ENCODE measurements around the gene SPOCK2. TPM values are rescaled to one million over a fixed set of nuclear protein-coding genes. Genes with fewer than 3 reads are reported as not detected.

Gene SPOCK2
- total RNA-seq, 1 experiment from 2014 or later = 0.47 TPM

DNA sequence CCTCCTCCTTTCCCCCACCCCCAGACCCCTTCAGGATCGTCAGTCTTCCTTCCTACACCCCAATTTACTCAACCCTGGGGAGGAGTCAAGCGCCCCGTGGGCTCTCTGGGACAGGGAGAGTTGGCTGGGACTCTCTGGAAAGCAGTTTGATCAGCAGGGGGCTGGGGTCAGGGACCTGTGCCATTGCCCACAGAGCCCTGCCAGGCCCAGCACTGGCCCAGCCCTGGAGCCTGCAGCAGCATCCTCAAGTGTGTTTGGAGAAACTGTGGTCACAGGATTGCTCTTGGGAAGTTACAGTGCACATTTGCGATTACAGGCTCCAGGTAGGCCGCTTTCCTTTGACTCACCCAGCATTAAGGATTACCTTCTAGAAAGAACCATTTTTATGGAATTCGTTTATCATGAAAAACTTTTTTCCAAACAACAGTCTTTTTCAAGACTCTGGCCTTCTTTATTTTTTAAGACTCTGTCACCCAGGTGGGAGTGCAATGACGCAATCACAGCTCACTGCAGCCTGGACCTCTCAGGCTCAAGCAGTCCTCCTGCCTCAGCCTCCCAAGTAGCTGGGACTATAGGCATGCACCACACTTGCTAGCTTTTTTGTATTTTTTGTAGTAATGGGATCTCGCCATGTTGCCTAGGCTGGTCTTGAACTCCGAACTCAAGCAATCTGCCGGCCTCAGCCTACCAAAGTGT is 73.4 kb downstream of the SPOCK2 start:
- DNase-seq (ENCODE audit: extremely low read depth, low read depth) = no peak

DNA sequence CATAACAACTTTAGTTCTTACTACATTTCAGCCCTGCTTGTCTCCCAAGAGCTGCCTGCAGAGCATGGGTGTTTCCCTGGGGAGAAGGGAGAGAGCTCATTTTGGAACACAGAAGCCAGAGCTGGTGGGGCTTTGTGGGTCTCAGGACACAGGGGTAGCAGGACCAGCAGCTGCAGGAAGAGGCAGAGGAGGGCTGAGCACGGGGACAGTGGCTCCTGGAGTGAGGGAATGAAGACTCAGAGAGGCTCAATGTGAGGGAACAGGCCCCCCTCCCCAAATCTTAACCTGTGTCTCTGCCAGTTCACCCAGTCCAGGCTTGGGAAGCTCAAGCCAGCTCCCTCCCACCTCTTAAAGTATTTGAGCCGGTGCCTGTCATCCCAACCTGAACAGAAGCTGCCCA is 74.2 kb downstream of the SPOCK2 start:
- no peak for DNase-seq (ENCODE audit: extremely low read depth, low read depth)

DNA sequence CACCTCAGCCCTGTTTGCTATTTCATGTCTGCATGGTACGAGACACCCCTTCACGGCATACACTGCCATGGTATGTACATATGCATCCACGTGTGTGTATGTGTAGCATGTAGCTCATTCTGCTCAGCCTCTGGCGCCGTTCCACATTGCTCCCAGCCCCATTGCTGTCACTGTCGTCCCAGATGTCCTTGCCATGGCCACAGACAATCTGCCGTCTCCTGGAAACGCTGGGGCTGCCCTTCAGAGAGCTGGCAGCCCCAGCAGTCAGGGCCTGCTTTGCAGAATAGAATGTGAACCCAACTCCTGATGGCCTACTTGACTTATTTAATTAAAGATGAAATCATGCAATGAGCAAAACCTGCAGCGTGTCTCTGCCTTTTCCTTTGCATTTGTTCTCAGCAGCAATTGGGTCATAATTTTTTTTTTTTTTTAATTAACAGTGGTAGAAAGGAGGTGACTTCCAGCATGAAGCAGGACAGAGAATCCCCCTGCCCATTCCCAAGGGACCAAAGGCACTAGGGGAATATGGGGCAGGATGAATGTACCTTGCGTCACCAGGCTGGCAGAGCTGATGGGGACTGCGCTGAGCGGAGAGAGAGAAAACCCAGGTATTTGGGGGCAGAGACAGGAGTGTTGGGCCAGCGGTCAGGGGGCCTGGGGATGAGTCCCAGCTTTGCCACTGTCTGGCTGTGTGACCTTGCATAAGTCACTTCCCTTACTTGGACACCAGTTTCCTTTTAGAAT is 75.0 kb downstream of the SPOCK2 start:
- no peak for DNase-seq (ENCODE audit: extremely low read depth, low read depth)

DNA sequence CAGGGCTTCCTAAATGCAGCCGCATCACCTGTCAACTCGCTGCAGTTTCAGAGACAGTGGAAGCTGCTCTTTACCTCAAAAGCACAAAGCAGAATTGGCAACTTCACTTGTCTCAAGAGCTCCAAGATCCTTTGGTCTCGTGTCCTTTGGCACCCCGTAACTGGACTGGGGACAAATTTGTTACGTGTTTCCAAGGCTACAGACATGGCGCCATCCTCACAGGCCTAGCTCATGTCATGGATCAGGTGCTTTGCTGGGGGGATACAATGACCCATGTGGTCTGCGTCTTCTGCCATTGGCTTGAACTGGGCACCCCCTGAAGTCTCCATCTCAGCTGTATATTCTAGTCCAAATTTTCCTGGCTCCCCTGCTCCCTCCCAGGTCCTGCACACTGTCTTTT is 75.6 kb downstream of the SPOCK2 start:
- no peak for DNase-seq (ENCODE audit: extremely low read depth, low read depth)

DNA sequence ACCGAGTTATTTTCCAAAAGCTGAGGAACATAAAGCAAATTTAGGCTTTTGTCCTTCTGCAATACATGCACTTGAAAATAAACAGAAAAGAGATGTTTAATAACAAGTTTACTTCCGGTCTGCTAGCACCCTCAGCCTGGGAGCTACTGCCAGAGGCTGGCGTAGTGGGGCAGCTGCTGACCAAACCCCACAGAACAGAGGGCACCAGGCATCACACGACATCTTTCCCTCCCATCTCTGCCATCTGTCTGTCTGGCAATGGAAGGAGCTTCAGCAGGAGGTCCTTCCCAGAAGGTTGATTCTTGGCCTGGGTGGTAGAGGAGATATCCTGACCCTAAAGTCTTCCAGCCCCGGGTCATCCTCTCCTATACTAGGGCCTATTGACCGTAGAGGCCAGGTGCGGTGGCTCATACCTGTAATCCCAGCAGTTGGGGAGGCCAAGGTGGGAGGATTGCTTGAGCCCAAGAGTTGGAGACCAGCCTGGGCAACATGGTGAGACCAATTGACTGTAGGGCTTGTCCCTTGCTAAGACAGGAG is 76.3 kb downstream of the SPOCK2 start:
- DNase-seq (ENCODE audit: extremely low read depth, low read depth) = no peak

DNA sequence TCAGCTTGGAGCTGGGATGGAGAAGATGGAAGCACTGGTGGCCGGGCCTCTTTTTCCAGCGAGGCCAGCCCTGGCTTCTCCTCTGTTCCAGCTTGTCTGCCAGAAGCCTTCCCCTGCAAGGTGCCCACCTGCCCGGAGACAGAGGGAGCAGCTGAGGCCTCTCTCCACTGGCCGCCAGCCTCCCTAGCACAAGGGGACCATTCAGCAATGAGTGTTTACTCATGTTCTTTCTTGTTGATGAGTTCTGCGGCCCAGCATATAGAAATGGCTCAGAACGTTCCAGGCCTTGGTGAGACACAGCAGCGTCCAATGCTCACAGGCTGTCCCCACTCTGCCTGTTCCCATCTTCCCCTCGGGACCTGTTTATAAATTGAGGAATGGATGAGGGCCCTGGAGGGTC is 76.9 kb downstream of the SPOCK2 start:
- no peak for DNase-seq (ENCODE audit: extremely low read depth, low read depth)

DNA sequence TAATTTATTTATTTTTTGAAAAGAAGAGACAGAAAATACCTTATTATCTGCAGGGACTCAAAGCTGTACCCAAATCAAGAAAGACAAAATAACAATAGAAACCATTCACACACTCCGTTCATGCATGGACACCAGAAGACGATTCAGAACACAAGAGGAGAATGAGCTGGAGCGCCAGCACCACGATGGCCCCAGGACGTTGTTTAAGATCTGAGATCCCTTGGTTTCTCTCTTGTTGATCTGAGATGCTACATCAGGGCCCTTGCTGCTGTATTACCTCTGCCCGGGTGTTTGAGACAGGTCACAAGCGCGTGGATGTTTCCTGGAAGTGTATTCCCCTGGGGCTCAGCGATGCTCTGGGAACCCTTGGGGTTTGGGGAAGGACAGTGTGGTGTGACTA is 77.3 kb downstream of the SPOCK2 start:
- DNase-seq (ENCODE audit: extremely low read depth, low read depth) = no peak

DNA sequence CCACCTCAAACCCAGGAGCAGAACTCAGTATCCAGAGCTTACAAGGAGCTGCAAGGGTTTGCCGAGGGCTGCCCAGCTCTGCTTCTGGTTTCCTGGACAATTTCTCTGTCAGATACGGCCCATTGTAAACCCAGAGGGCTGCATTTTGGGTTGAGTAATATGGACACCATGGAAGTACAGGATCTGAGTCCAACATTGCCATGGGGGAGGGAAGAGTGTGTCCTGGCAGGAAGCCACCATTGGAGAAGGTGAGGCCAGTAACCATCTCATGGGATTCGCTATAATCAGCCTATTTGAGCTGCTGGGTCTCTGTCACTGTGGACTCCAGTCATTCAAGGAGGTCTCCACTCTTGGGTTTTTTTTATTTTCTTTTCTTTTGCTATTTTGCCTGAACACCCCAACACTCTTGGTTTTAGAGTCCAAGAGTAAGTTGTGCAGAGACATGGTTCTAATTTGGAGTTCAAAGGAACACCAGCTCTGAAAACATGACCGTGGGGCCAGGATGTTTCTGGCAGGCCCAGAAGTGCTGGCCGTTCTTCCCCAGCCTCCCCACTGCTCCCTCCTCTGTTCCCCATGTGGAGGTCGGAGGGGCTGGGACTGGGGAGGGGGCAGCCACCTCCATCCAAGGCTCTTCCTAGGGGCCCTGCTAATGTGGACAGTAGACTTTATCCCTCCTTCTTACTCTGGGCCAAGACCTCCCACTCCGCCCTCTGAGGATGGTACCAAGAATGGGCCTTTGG is 77.9 kb downstream of the SPOCK2 start:
- no peak for DNase-seq (ENCODE audit: extremely low read depth, low read depth)

DNA sequence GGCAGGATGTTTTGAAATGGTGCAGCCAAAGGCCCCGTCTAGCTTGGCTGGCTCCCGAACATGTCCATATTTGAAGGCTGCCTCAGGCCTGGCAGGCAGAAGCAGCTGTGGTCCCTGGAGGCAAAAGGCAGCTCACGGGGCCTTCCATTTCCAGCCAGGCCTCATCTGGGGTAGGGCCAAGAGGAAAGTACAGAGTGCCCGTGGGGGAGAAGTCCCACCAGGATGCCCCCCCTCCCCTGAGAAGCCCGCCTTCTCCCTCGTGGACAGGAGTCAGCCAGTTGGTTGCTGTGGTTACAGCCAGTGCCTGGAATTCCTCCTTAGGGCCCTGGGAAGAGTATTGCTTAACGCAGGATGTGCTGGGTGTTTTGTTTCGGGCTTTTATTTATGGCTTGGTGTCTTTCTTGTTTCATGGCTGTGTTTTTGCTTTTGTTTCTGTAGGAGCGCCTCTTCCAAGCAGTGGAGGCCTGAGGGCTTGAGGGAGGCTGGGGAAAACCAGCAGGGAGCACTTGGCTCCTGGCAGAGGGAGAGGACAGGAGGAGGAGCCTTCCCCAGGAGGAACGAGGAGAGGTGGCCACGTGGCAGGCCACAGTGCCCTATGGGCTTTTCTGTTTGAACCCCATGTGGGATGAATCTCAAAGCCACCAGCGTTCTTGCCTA is 78.8 kb downstream of the SPOCK2 start:
- no peak for DNase-seq (ENCODE audit: extremely low read depth, low read depth)

DNA sequence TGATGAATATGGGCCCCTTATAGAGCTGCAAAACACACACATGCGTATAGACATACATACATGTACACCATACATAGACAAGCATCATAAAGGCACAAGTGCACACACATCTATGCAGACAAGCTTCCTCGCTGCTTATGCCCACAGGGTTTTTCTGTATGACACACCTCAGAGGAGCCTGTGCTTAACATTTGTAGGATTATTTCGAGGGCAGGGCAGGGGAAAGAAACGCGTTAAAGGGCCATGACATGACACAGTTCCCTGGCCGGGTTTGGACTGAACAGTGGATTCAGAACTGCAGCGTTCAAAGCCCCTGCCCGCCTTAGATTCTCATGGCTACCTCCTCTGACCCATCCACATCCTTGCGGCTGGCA is 79.3 kb downstream of the SPOCK2 start:
- DNase-seq (ENCODE audit: extremely low read depth, low read depth) = no peak

Other genes starting within 250 kb of the SPOCK2 start
- 546 and 648 TPM in 2 replicates for gene PSAP, start 237.3 kb downstream of the SPOCK2 start, total RNA-seq (2014; rRNA removed; shearing (Covaris generic))
- 15.2 and 16.0 TPM in 2 replicates for gene CHST3, start 124.2 kb downstream of the SPOCK2 start, total RNA-seq (2014; rRNA removed; shearing (Covaris generic))
- gene ANAPC16, start 127.5 kb upstream of the SPOCK2 start, total RNA-seq (2014; rRNA removed; shearing (Covaris generic)) = 170 and 182 TPM in 2 replicates
- 59.6 and 59.7 TPM in 2 replicates for gene ASCC1, start 127.7 kb upstream of the SPOCK2 start, total RNA-seq (2014; rRNA removed; shearing (Covaris generic))
- 711 and 784 TPM in 2 replicates for gene DDIT4, start 185.4 kb upstream of the SPOCK2 start, total RNA-seq (2014; rRNA removed; shearing (Covaris generic))

All from NCI-H460 (cell line).